H1 (cell line): ENCODE data around the gene CTNND2. TPM values are rescaled to one million over a fixed set of nuclear protein-coding genes. Genes with fewer than 3 reads are reported as not detected.

Source experiments
- CTCF ChIA-PET: fragments of 300-600 bp; sonication (Branson Sonifier 250); formaldehyde crosslinking; loops from one replicate; lab custom pipeline; 2021; ENCODE audit not compliant: partially characterized antibody; lab: Charles Lee
- POLR2A ChIA-PET: fragments of 300-600 bp; sonication (Branson Sonifier 250); formaldehyde crosslinking; loops from one replicate; lab custom pipeline; 2021; ENCODE audit warnings: inconsistent platforms; ENCODE audit not compliant: partially characterized antibody; lab: Charles Lee
- DNase-seq, 2 experiments: peaks; one replicate each; pipeline versions ENCODE4 v3.0.0 to v3.0.0-alpha.2; 2010 to 2022; ENCODE audit warnings: low spot score in 2 of 2, low read depth in 1 of 2, mixed read lengths in 1 of 2
- FAIRE-seq: peaks from 2 replicates; lab custom pipeline; 2011; peaks lifted over from hg19 to GRCh38; lab: Jason Lieb, UNC
- H2AFZ ChIP-seq: 2 replicates; pipeline ENCODE4 v1.8.1; 2012; ENCODE audit warnings: low read length, inconsistent platforms
- H2AK5ac ChIP-seq: 2 replicates; pipeline ENCODE4 v1.6.1; 2013; ENCODE audit warnings: low read depth, low read length
- H2BK120ac ChIP-seq: replicated peaks from 2 replicates; pipeline ENCODE3; 2013; ENCODE audit warnings: low read depth, low read length, inconsistent platforms
- H2BK12ac ChIP-seq: 2 replicates; pipeline ENCODE4 v1.6.1; 2013; ENCODE audit warnings: low read depth, low read length
- H2BK15ac ChIP-seq: 2 replicates; pipeline ENCODE4 v1.6.1; 2013; ENCODE audit warnings: low read length
- H2BK20ac ChIP-seq: 2 replicates; pipeline ENCODE4 v1.6.1; 2013; ENCODE audit warnings: low read length
- H2BK5ac ChIP-seq: 2 replicates; pipeline ENCODE4 v1.6.1; 2013; ENCODE audit warnings: low read depth, low read length
- H3K14ac ChIP-seq: 2 replicates; pipeline ENCODE4 v1.6.1; 2013; ENCODE audit warnings: inconsistent platforms; ENCODE audit not compliant: insufficient read length
- H3K18ac ChIP-seq: 2 replicates; pipeline ENCODE4 v1.6.1; 2013; ENCODE audit warnings: low read length; ENCODE audit errors: extremely low read depth
- H3K23ac ChIP-seq: 2 replicates; pipeline ENCODE4 v1.6.1; 2013; ENCODE audit warnings: inconsistent platforms; ENCODE audit not compliant: insufficient read length
- H3K23me2 ChIP-seq: 2 replicates; pipeline ENCODE4 v1.6.1; 2013; ENCODE audit warnings: low read depth, low read length
- H3K27ac ChIP-seq: 2 replicates; pipeline ENCODE4 v1.6.1; 2011; ENCODE audit warnings: low read depth, low read length, inconsistent platforms
- H3K27me3 ChIP-seq, 4 experiments: replicated peaks in 1 of 4; 1 replicate in 1 of 4; 2 replicates in 3 of 4; pipeline versions ENCODE4 v1.6.1 to v1.8.1; 2011 to 2013; ENCODE audit warnings: low read length in 3 of 4, mild to moderate bottlenecking in 3 of 4, inconsistent platforms in 2 of 4, mixed read lengths in 2 of 4, moderate library complexity in 1 of 4; ENCODE audit not compliant: control insufficient read depth in 3 of 4, insufficient read depth in 3 of 4; ENCODE audit errors: extremely low read depth in 1 of 4
- H3K36me3 ChIP-seq, 4 experiments: 2 replicates each; pipeline versions ENCODE4 v1.6.1 to v1.8.1; 2011 to 2013; ENCODE audit warnings: mild to moderate bottlenecking in 4 of 4, low read length in 3 of 4, moderate library complexity in 2 of 4, control low read depth in 1 of 4, inconsistent platforms in 1 of 4; ENCODE audit not compliant: insufficient read depth in 4 of 4, control insufficient read depth in 2 of 4
- H3K4ac ChIP-seq: replicated peaks from 2 replicates; pipeline ENCODE3; 2013; ENCODE audit warnings: low read length, low read depth, mixed read lengths, inconsistent platforms; ENCODE audit not compliant: insufficient read length
- H3K4me1 ChIP-seq, 4 experiments: replicated peaks in 1 of 4; 1 replicate in 1 of 4; 2 replicates in 3 of 4; pipeline versions ENCODE4 v1.6.1 to v1.8.1; 2011 to 2013; ENCODE audit warnings: low read length in 3 of 4, inconsistent platforms in 2 of 4, mixed read lengths in 1 of 4; ENCODE audit not compliant: insufficient read depth in 4 of 4, control insufficient read depth in 3 of 4
- H3K4me2 ChIP-seq, 2 experiments: 2 replicates each; pipeline versions ENCODE4 v1.6.1 to v1.8.1; 2011 to 2013; ENCODE audit warnings: low read depth in 2 of 2, low read length in 2 of 2, control low read depth in 1 of 2, inconsistent platforms in 1 of 2, mild to moderate bottlenecking in 1 of 2; ENCODE audit not compliant: insufficient read depth in 1 of 2
- H3K4me3 ChIP-seq, 4 experiments: fragments of 200-600, 300-600 bp in 1 of 4; sonication (generic), shearing (Covaris generic), sonication (Bioruptor Twin) in 1 of 4; 2 replicates each; pipeline versions ENCODE4 v1.5.1 to v1.8.1; 2011 to 2016; ENCODE audit warnings: low read length in 4 of 4, low read depth in 3 of 4, control low read depth in 2 of 4, inconsistent platforms in 2 of 4, mild to moderate bottlenecking in 2 of 4, mixed read lengths in 1 of 4, moderate library complexity in 1 of 4; ENCODE audit not compliant: insufficient read depth in 2 of 4; ENCODE audit errors: extremely low read depth in 1 of 4
- H3K56ac ChIP-seq: replicated peaks from 2 replicates; pipeline ENCODE3; 2013; ENCODE audit warnings: low read depth, mild to moderate bottlenecking, mixed read lengths, low read length, inconsistent platforms; ENCODE audit not compliant: insufficient read length
- H3K79me1 ChIP-seq: 2 replicates; pipeline ENCODE4 v1.6.1; 2013; ENCODE audit warnings: low read depth, low read length, control low read depth
- H3K79me2 ChIP-seq, 2 experiments: 2 replicates each; pipeline versions ENCODE4 v1.6.1 to v1.8.1; 2012 to 2013; ENCODE audit warnings: low read length in 2 of 2, mild to moderate bottlenecking in 2 of 2, inconsistent platforms in 1 of 2; ENCODE audit not compliant: insufficient read depth in 2 of 2, control insufficient read depth in 1 of 2
- H3K9ac ChIP-seq, 4 experiments: replicated peaks in 1 of 4; 1 replicate in 1 of 4; 2 replicates in 3 of 4; pipeline versions ENCODE4 v1.6.1 to v1.8.1; 2011 to 2013; ENCODE audit warnings: low read depth in 3 of 4, low read length in 3 of 4, control low read depth in 2 of 4, mild to moderate bottlenecking in 2 of 4, moderate library complexity in 2 of 4, inconsistent platforms in 1 of 4; ENCODE audit errors: extremely low read depth in 1 of 4
- H3K9me3 ChIP-seq, 2 experiments: 2 replicates each; pipeline versions ENCODE4 v1.6.1 to v1.8.1; 2012 to 2013; ENCODE audit warnings: mild to moderate bottlenecking in 2 of 2, moderate library complexity in 2 of 2, control low read depth in 1 of 2, inconsistent platforms in 1 of 2, low read depth in 1 of 2, low read length in 1 of 2, mixed read lengths in 1 of 2; ENCODE audit not compliant: insufficient read depth in 2 of 2
- H4K20me1 ChIP-seq, 2 experiments: replicated peaks in 1 of 2; 2 replicates each; pipeline versions ENCODE3 to v1.8.1; 2011 to 2013; ENCODE audit warnings: inconsistent platforms in 2 of 2, low read length in 2 of 2, mild to moderate bottlenecking in 1 of 2; ENCODE audit not compliant: insufficient read depth in 2 of 2, control insufficient read depth in 1 of 2
- H4K5ac ChIP-seq: 2 replicates; pipeline ENCODE4 v1.6.1; 2013; ENCODE audit warnings: low read length, low read depth, mixed read lengths, inconsistent platforms; ENCODE audit not compliant: insufficient read length
- H4K8ac ChIP-seq: 2 replicates; pipeline ENCODE4 v1.8.0; 2013; ENCODE audit warnings: mild to moderate bottlenecking, moderate library complexity, low read length, inconsistent platforms; ENCODE audit not compliant: insufficient read depth; ENCODE audit errors: extremely low read depth
- H4K91ac ChIP-seq: replicated peaks from 2 replicates; pipeline ENCODE3; 2013; ENCODE audit warnings: low read length, mixed read lengths, inconsistent platforms; ENCODE audit not compliant: insufficient read length
- CEBPB ChIP-seq: IDR thresholded peaks from 2 replicates; pipeline ENCODE4 v1.6.1; 2012; ENCODE audit warnings: low read depth, low read length
- FOSL1 ChIP-seq: IDR thresholded peaks from 2 replicates; pipeline ENCODE4 v1.6.1; 2011; ENCODE audit warnings: mild to moderate bottlenecking, low read depth, low read length, moderate library complexity; ENCODE audit not compliant: insufficient read depth
- GABPA ChIP-seq: IDR thresholded peaks from 2 replicates; pipeline ENCODE4 v1.6.1; 2011; ENCODE audit warnings: mild to moderate bottlenecking, low read length, moderate library complexity, borderline replicate concordance; ENCODE audit not compliant: insufficient read depth
- HDAC2 ChIP-seq, 2 experiments: fragments of 300-600 bp in 1 of 2; sonication (generic) in 1 of 2; IDR thresholded peaks; 2 replicates each; pipeline ENCODE4 v1.6.1; 2011 to 2012; ENCODE audit warnings: low read depth in 2 of 2, low read length in 2 of 2, mild to moderate bottlenecking in 2 of 2, moderate library complexity in 2 of 2, borderline replicate concordance in 1 of 2, inconsistent platforms in 1 of 2
- JUND ChIP-seq: IDR thresholded peaks from 2 replicates; pipeline ENCODE4 v1.6.1; 2011; ENCODE audit warnings: mild to moderate bottlenecking, improper control_type of control experiment, low read length
- RBBP5 ChIP-seq: IDR thresholded peaks from 2 replicates; pipeline ENCODE4 v1.7.1; 2012; ENCODE audit warnings: low read depth, mild to moderate bottlenecking, inconsistent platforms, low read length, moderate library complexity, borderline replicate concordance
- SIRT6 ChIP-seq: IDR thresholded peaks from one replicate; pipeline ENCODE4 v1.7.1; 2012; ENCODE audit warnings: low read length, inconsistent platforms
- WGBS, 2 experiments: shearing (Covaris generic) in 1 of 2; methylation state at CpG; one replicate each; pipeline versions ENCODE4 v1.1.6 to v1.1.7; 2013 to 2015; ENCODE audit warnings: low lambda C conversion rate in 2 of 2, mixed read lengths in 2 of 2, inconsistent platforms in 1 of 2, low coverage in 1 of 2, missing lambda C conversion rate in 1 of 2; ENCODE audit not compliant: insufficient replicate concordance in 2 of 2, insufficient coverage in 1 of 2, insufficient read length in 1 of 2; ENCODE audit errors: extremely low coverage in 1 of 2, missing lambda C conversion rate in 1 of 2; 5-methylcytosine and 5-hydroxymethylcytosine counted together
- polyA plus RNA-seq, 7 experiments: library from polyadenylated mRNA; depleted of rRNA in 3 of 7; stranded (reverse) in 5 of 7; unstranded in 2 of 7; fragments of >200 nt in 5 of 7; fragments of 200-250 nt in 2 of 7; gene quantifications; 1 replicate in 5 of 7; 2 replicates in 1 of 7; 4 replicates in 1 of 7; pipeline versions ENCODE4 v1.2.1 to v1.2.3, GENCODE V29; 2011 to 2013; ENCODE audit warnings: missing spikeins in 2 of 7, mixed read lengths in 2 of 7
- total RNA-seq: library from RNA; stranded (reverse); fragmentation: NEBNext Ultra II Directional; extraction: Animal tissue kit (Norgen Biotek cat#: 25700); gene quantifications from 2 replicates; pipeline ENCODE4 v1.2.1, GENCODE V29; 2021

The CTNND2 gene
- total and polyA plus RNA-seq, 2 of the 8 experiments (the other 6 are each of a cell fraction or from before 2014, with no cell fraction given): 7.4 to 14.2 TPM

DNA sequence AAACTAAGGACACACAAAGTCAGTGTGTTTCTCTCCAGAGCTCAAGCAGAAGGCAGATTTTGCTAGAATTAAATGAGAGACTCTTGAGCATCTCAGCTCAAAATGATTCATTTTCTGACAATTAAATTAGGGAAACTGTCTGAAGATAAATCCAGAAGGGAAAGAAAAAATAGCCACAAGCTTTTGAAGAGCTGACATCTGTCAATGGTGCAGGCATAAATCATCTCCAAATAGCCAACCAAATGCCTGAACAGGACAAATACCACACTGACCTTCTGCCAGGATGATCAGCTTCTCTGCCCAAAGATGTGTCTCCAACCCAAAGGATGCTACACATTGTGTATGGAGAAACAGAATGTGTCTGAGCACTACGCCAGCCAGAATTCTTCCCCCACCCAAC is 199.3 kb downstream of the CTNND2 start:
- H3K79me2 ChIP-seq: no peaks in the 10 kb centered on the region
- H2BK20ac ChIP-seq: no peak overlapping the region
- no peak for FAIRE-seq
- no peak overlapping the region for H2BK12ac ChIP-seq
- H2AK5ac ChIP-seq: no peak overlapping the region
- H3K23ac ChIP-seq: no peak overlapping the region
- H3K9ac ChIP-seq: no peak overlapping the region
- CTCF ChIA-PET: interaction anchor here (0.6 to 1.3 kb wide), 2 partner anchors 15 to 93 kb away, joined by 3 to 4 read pairs; no protein-coding TSS in a partner anchor
- no peak for TF ChIP-seq HDAC2 (IDR thresholded peaks at IDR 0.05; ENCODE audit: borderline replicate concordance in 1 of 2, low read depth in 2 of 2, low read length in 2 of 2)
- no peak for TF ChIP-seq JUND
- no peak for TF ChIP-seq RBBP5
- TF ChIP-seq SIRT6: no peak
- TF ChIP-seq FOSL1: no peak
- TF ChIP-seq CEBPB: no peak
- no peak for TF ChIP-seq GABPA
- H2BK120ac ChIP-seq: no peak overlapping the region
- no peaks in the 10 kb centered on the region for H3K23me2 ChIP-seq
- H3K4me2 ChIP-seq: no peak overlapping the region
- no peak overlapping the region for H2BK5ac ChIP-seq
- no peaks in the 10 kb centered on the region for H4K20me1 ChIP-seq
- H3K36me3 ChIP-seq: no peaks in the 10 kb centered on the region
- 89% methylated on average over 1 of the region's 1 CpG; no CpG with 5 or more reads in 1 of the 2 experiments for WGBS, 2 experiments
- H3K79me1 ChIP-seq: no peaks in the 10 kb centered on the region
- DNase-seq: no peak
- H3K14ac ChIP-seq: no peak overlapping the region
- H2AFZ ChIP-seq: no peak overlapping the region
- no peaks in the 10 kb centered on the region for H3K4me1 ChIP-seq
- no peak overlapping the region for H3K4ac ChIP-seq
- H2BK15ac ChIP-seq: no peak overlapping the region
- no peaks in the 10 kb centered on the region for H3K9me3 ChIP-seq
- H3K27me3 ChIP-seq: peaks cover 0 to 1% (median 0%) of the 10 kb centered on the region in 4 experiments; a peak in 1 of 7 replicates
- no peak overlapping the region for H3K18ac ChIP-seq
- H3K4me3 ChIP-seq: no peak overlapping the region
- no peak overlapping the region for H4K8ac ChIP-seq
- H3K27ac ChIP-seq: no peak overlapping the region
- H4K91ac ChIP-seq: no peak overlapping the region
- H4K5ac ChIP-seq: no peak overlapping the region
- H3K56ac ChIP-seq: no peak overlapping the region
- POLR2A ChIA-PET: no interaction called here
